NCI-H128 (cell line): ENCODE measurements around the gene SAMD1.

Source experiments
- DNase-seq: peaks from one replicate; lab custom pipeline; 2025; ENCODE audit not compliant: unreplicated experiment; lab: John Stamatoyannopoulos, UW

The SAMD1 gene

GRCh38 chr19:14039181-14039580, 51.4 kb downstream of the SAMD1 start:
- DNase-seq: no peak
